ENCODE measurements around the gene NECAB2.
"Not testable (repeated sequence)": the region's sequence is repeated elsewhere in the genome, so short reads cannot be mapped to it uniquely, and the experiment has no call there.

The NECAB2 gene

GRCh38 chr16:83935858-83936255 is 32.2 kb upstream of the NECAB2 start:
- DNase-seq (ENCODE audit: extremely low read depth in 1 of 2, low read depth in 1 of 2), result no peak

GRCh38 chr16:83936581-83937165 is 31.4 kb upstream of the NECAB2 start:
- DNase-seq (ENCODE audit: extremely low read depth in 1 of 2, low read depth in 1 of 2), result no peak

- DNase-seq (ENCODE audit: extremely low read depth in 1 of 2, low read depth in 1 of 2), result no peak
Observed at GRCh38 chr16:83937267-83937666, 30.8 kb upstream of the NECAB2 start.

- no peak for DNase-seq (ENCODE audit: extremely low read depth in 1 of 2, low read depth in 1 of 2)
Observed at GRCh38 chr16:83937922-83938885, 29.8 kb upstream of the NECAB2 start.

- DNase-seq (ENCODE audit: extremely low read depth in 1 of 2, low read depth in 1 of 2), result no peak
Observed at GRCh38 chr16:83939266-83939855, 28.7 kb upstream of the NECAB2 start.

- no peak for DNase-seq (ENCODE audit: extremely low read depth in 1 of 2, low read depth in 1 of 2)
Observed at GRCh38 chr16:83940119-83940518, 27.9 kb upstream of the NECAB2 start.

- no peak for DNase-seq (ENCODE audit: extremely low read depth in 1 of 2, low read depth in 1 of 2)
Observed at GRCh38 chr16:83940630-83941378, 27.2 kb upstream of the NECAB2 start.

GRCh38 chr16:83941546-83941945 is 26.5 kb upstream of the NECAB2 start:
- DNase-seq (ENCODE audit: extremely low read depth in 1 of 2, low read depth in 1 of 2), result not testable (repeated sequence)

GRCh38 chr16:83942074-83942473 is 26.0 kb upstream of the NECAB2 start:
- no peak for DNase-seq (ENCODE audit: extremely low read depth in 1 of 2, low read depth in 1 of 2)

- no peak for DNase-seq (ENCODE audit: extremely low read depth in 1 of 2, low read depth in 1 of 2)
Observed at GRCh38 chr16:83942815-83943515, 25.1 kb upstream of the NECAB2 start.

- no peak for DNase-seq (ENCODE audit: extremely low read depth in 1 of 2, low read depth in 1 of 2)
Observed at GRCh38 chr16:83943516-83944050, 24.5 kb upstream of the NECAB2 start.

GRCh38 chr16:83945587-83945986 is 22.5 kb upstream of the NECAB2 start:
- no peak for DNase-seq (ENCODE audit: extremely low read depth in 1 of 2, low read depth in 1 of 2)

- no peak for DNase-seq (ENCODE audit: extremely low read depth in 1 of 2, low read depth in 1 of 2)
Observed at GRCh38 chr16:83946154-83946780, 21.8 kb upstream of the NECAB2 start.

- no peak for DNase-seq (ENCODE audit: extremely low read depth in 1 of 2, low read depth in 1 of 2)
Observed at GRCh38 chr16:83946781-83947566, 21.1 kb upstream of the NECAB2 start.

GRCh38 chr16:83947642-83948234 is 20.3 kb upstream of the NECAB2 start:
- DNase-seq (ENCODE audit: extremely low read depth in 1 of 2, low read depth in 1 of 2), result no peak

GRCh38 chr16:83948914-83949723 is 18.9 kb upstream of the NECAB2 start:
- DNase-seq (ENCODE audit: extremely low read depth in 1 of 2, low read depth in 1 of 2), result no peak

GRCh38 chr16:83949724-83950001 is 18.4 kb upstream of the NECAB2 start:
- DNase-seq (ENCODE audit: extremely low read depth in 1 of 2, low read depth in 1 of 2), result no peak

GRCh38 chr16:83950862-83951399 is 17.1 kb upstream of the NECAB2 start:
- not testable (repeated sequence) for DNase-seq (ENCODE audit: extremely low read depth in 1 of 2, low read depth in 1 of 2)
